GM21360 (cell line): ENCODE measurements around the gene FGFBP3.

ENCODE experiments used
- ATAC-seq: cut with Tn5 transposase; IDR thresholded peaks from one replicate; pipeline ENCODE4 v1.9.1; 2021; ENCODE audit warnings: mild to moderate bottlenecking, moderate library complexity; ENCODE audit not compliant: unreplicated experiment

FGFBP3 gene

DNA sequence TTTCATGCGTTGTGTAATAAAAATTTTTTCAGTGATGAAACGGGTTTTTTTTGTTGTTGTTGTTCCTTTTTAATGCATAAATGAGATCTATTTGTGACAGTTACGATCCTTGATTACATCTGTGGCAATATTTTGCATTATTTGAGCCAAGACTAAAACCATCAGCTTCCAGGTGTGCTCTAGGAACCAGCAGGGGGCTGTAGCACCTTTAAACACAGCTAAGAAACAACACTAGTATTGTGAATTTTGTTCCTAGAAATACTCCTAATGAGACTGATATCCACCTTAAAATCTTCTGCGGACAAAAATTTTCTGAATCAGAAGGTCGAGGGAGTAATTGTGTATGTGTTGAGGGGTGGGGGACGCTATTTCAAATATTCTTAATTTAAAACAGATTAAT lies 52.6 kb downstream of the FGFBP3 start:
- no peak for ATAC-seq
